OCI-LY7 (cell line): ENCODE data around the gene PFKL. TPM values are rescaled to one million over a fixed set of nuclear protein-coding genes. Genes with fewer than 3 reads are reported as not detected.

ENCODE experiments used
- BruUV-seq: library from RNA; stranded (reverse); fragments of 400-500 nt; replicated peaks from 2 replicates; lab custom pipeline; 2021; lab: Mats Ljungman, UMichigan
- CTCF ChIA-PET: fragments of 300-600 bp; sonication (Branson Sonifier 250); formaldehyde crosslinking; loops from one replicate; lab custom pipeline; 2022; ENCODE audit warnings: antibody characterized with exemption; ENCODE audit not compliant: unreplicated experiment; lab: Charles Lee
- POLR2A ChIA-PET: fragments of 300-600 bp; sonication (Branson Sonifier 250); formaldehyde crosslinking; loops from one replicate; lab custom pipeline; 2022; ENCODE audit warnings: antibody characterized with exemption; lab: Charles Lee
- DNase-seq: peaks from one replicate; pipeline ENCODE4 v3.0.0-alpha.2; 2015; ENCODE audit warnings: low spot score
- H2AFZ ChIP-seq: fragments of 200-600 bp; sonication (generic), shearing (Covaris generic); 2 replicates; pipeline ENCODE4 v1.6.1; 2014; ENCODE audit warnings: mild to moderate bottlenecking, antibody characterized with exemption, low read length, moderate library complexity
- H3K27ac ChIP-seq: fragments of 200-600 bp; sonication (generic); 2 replicates; pipeline ENCODE4 v1.5.1; 2014; ENCODE audit warnings: mixed run types, low read depth, mild to moderate bottlenecking, moderate library complexity, low read length, inconsistent platforms; ENCODE audit not compliant: poor library complexity, severe bottlenecking
- H3K36me3 ChIP-seq: fragments of 200-600 bp; sonication (generic); 2 replicates; pipeline ENCODE4 v1.6.1; 2014; ENCODE audit warnings: mild to moderate bottlenecking, antibody characterized with exemption, low read length, moderate library complexity, mixed read lengths; ENCODE audit not compliant: insufficient read depth
- H3K4me1 ChIP-seq: fragments of 200-600 bp; sonication (generic); 2 replicates; pipeline ENCODE4 v1.5.1; 2014; ENCODE audit warnings: mild to moderate bottlenecking, low read length; ENCODE audit not compliant: insufficient read depth, poor library complexity, severe bottlenecking
- H3K4me2 ChIP-seq: fragments of 200-600 bp; sonication (generic); 2 replicates; pipeline ENCODE4 v1.6.1; 2014; ENCODE audit warnings: mild to moderate bottlenecking, low read length
- H3K4me3 ChIP-seq: fragments of 200-600 bp; sonication (generic); 2 replicates; pipeline ENCODE4 v1.5.1; 2014; ENCODE audit warnings: mild to moderate bottlenecking, low read depth, low read length; ENCODE audit not compliant: poor library complexity, severe bottlenecking
- H3K79me2 ChIP-seq: fragments of 200-600 bp; sonication (generic); 2 replicates; pipeline ENCODE4 v1.6.1; 2016; ENCODE audit warnings: low read depth, mild to moderate bottlenecking, low read length, moderate library complexity, mixed read lengths; ENCODE audit not compliant: insufficient read depth
- H3K9me2 ChIP-seq: fragments of 200-600 bp; sonication (generic); 2 replicates; pipeline ENCODE4 v1.6.1; 2016; ENCODE audit warnings: mild to moderate bottlenecking, low read length, mixed read lengths; ENCODE audit not compliant: insufficient read depth
- H3K9me3 ChIP-seq: fragments of 200-600 bp; sonication (generic); 2 replicates; pipeline ENCODE4 v1.6.1; 2014; ENCODE audit warnings: mild to moderate bottlenecking, mixed run types, low read length, mixed read lengths
- H4K20me1 ChIP-seq: fragments of 200-600 bp; sonication (generic); 2 replicates; pipeline ENCODE4 v1.6.1; 2014; ENCODE audit warnings: mild to moderate bottlenecking, antibody characterized with exemption, low read length, moderate library complexity, mixed read lengths; ENCODE audit not compliant: insufficient read depth
- EZH2phosphoT487 ChIP-seq: fragments of 200-600 bp; sonication (generic); IDR thresholded peaks from 2 replicates; pipeline ENCODE4 v1.6.1; 2018; ENCODE audit warnings: low read depth, borderline replicate concordance, mild to moderate bottlenecking, mixed run types, antibody characterized with exemption, low read length, moderate library complexity, mixed read lengths
- intact Hi-C: fragments of 100-400 bp; cut with micrococcal nuclease; formaldehyde crosslinking; loops from one replicate; pipeline ENCODE4 v1.10.0; 2022; ENCODE audit not compliant: unreplicated experiment
- total RNA-seq, 2 experiments: library from RNA; depleted of rRNA in 1 of 2; stranded (reverse); fragments of >200 nt in 1 of 2; shearing (Covaris generic) in 1 of 2; gene quantifications; 2 replicates each; pipeline ENCODE4 v1.2.3, GENCODE V29; 2014 to 2022
- TF ChIP-seq, protein P1 (sequence below): fragments of 200-600 bp; sonication (generic); conservative IDR thresholded peaks from 2 replicates; pipeline ENCODE4 v1.5.1; 2014; ENCODE audit warnings: mild to moderate bottlenecking, antibody characterized with exemption, low read length, moderate library complexity, mixed read lengths

PFKL gene
- total RNA-seq, 2 experiments from 2014 or later, result 102 to 128 TPM

- no peak for DNase-seq
- Histone ChIP-seq H3K9me2 (no peaks in the 10 kb centered on the region), H2AFZ (no peak overlapping the region), H3K79me2 (no peaks in the 10 kb centered on the region), H3K9me3 (no peaks in the 10 kb centered on the region), H3K36me3 (no peaks in the 10 kb centered on the region; the same call in 1 of the 2 replicates), H4K20me1 (no peaks in the 10 kb centered on the region), H3K4me3 (no peak overlapping the region), H3K4me1 (no peaks in the 10 kb centered on the region), H3K4me2 (no peak overlapping the region), H3K27ac (no peak overlapping the region)
- CTCF ChIA-PET, result no interaction called here
- TF ChIP-seq, protein P1, sequence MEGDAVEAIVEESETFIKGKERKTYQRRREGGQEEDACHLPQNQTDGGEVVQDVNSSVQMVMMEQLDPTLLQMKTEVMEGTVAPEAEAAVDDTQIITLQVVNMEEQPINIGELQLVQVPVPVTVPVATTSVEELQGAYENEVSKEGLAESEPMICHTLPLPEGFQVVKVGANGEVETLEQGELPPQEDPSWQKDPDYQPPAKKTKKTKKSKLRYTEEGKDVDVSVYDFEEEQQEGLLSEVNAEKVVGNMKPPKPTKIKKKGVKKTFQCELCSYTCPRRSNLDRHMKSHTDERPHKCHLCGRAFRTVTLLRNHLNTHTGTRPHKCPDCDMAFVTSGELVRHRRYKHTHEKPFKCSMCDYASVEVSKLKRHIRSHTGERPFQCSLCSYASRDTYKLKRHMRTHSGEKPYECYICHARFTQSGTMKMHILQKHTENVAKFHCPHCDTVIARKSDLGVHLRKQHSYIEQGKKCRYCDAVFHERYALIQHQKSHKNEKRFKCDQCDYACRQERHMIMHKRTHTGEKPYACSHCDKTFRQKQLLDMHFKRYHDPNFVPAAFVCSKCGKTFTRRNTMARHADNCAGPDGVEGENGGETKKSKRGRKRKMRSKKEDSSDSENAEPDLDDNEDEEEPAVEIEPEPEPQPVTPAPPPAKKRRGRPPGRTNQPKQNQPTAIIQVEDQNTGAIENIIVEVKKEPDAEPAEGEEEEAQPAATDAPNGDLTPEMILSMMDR, result no peak
- POLR2A ChIA-PET, result no interaction called here
- BruUV-seq, result no TSS peak
- intact Hi-C loops, result no loop called here
Measured at GRCh38 chr21:44331650-44332307, 31.9 kb downstream of the PFKL start.

DNA sequence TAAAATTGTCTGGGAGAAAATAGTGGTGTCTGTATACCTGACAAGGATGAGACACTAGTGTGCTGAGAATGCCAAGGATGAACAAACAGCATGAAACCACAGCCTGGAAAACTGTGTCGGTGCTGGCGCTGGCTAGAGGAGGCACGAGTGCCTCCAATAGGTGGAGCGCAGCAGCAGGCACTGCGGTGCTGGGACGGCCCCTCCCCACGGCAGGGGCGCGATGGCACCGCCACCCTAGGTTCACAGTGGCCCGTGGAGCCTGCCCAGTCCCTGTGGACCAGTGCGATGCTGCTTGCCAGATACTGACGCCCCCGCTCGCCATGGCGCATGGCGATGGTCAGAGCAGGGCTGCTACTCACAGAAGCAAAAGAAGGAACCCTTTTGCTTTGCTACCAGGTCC, 32.5 kb downstream of the PFKL start:
- POLR2A ChIA-PET, result no interaction called here

DNA sequence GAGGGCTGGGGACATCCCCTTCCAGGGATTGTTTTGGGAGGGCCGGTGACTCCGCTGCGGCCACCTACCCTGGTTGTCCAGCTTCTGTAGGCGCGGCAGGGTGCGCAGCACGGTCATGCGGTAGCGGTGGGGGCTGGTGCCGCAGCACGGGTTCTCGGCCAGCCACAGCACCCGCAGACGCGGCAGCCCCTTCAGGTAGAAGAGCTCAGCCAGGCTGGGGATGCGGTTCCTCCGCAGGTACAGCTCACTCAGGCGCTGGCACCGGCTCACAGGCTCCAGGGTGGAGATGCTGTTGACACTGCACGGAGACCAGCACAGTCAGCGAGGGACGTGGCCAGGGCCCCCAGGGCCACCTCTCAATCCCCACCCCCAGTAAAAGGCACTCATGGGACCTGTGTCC, 33.1 kb downstream of the PFKL start:
- no peak overlapping the region for H3K27ac ChIP-seq
- H3K79me2 ChIP-seq, result no peaks in the 10 kb centered on the region
- TF ChIP-seq EZH2phosphoT487, result no peak
- TF ChIP-seq, protein P1, result no peak
- H3K4me1 ChIP-seq, result no peaks in the 10 kb centered on the region
- ChIA-PET POLR2A (no interaction called here), CTCF (no interaction called here)
- H3K4me2 ChIP-seq, result no peak overlapping the region
- no peak overlapping the region for H2AFZ ChIP-seq
- no peaks in the 10 kb centered on the region; the same call in 1 of the 2 replicates for H3K36me3 ChIP-seq
- H3K9me3 ChIP-seq, result no peaks in the 10 kb centered on the region
- no TSS peak for BruUV-seq
- DNase-seq, result no peak
- intact Hi-C loops, result no loop called here
- no peaks in the 10 kb centered on the region for H4K20me1 ChIP-seq
- no peaks in the 10 kb centered on the region for H3K9me2 ChIP-seq
- H3K4me3 ChIP-seq, result no peak overlapping the region

More for the DNA sequence above, 32.5 kb downstream of the PFKL start:
- intact Hi-C loops, result no loop called here
- CTCF ChIA-PET, result no interaction called here
- no peak overlapping the region for H3K4me3 ChIP-seq
- no peak for DNase-seq
- H2AFZ ChIP-seq, result no peak overlapping the region
- H3K9me3 ChIP-seq, result no peaks in the 10 kb centered on the region
- no peaks in the 10 kb centered on the region for H3K4me1 ChIP-seq
- no peak overlapping the region for H3K27ac ChIP-seq
- no peaks in the 10 kb centered on the region for H4K20me1 ChIP-seq
- no peaks in the 10 kb centered on the region for H3K9me2 ChIP-seq
- no peaks in the 10 kb centered on the region for H3K79me2 ChIP-seq
- no TSS peak for BruUV-seq
- H3K4me2 ChIP-seq, result no peak overlapping the region
- no peaks in the 10 kb centered on the region; the same call in 1 of the 2 replicates for H3K36me3 ChIP-seq
- no peak for TF ChIP-seq EZH2phosphoT487
- TF ChIP-seq, protein P1, result no peak
